Colonic mucosa (tissue), 4 donors: ENCODE data around the gene RYR2. TPM values are rescaled to one million over a fixed set of nuclear protein-coding genes. Genes with fewer than 3 reads are reported as not detected.

Experiments
- DNase-seq: peaks from one replicate; pipeline ENCODE4 v3.0.0-alpha.2; 2020
- H3K27ac ChIP-seq: fragments of 200-600 bp; one replicate; pipeline ENCODE4 v1.8.0; 2021
- H3K27me3 ChIP-seq: fragments of 200-600 bp; one replicate; pipeline ENCODE4 v1.8.0; 2021
- H3K36me3 ChIP-seq: fragments of 200-600 bp; one replicate; pipeline ENCODE4 v1.8.0; 2021
- H3K4me1 ChIP-seq: fragments of 200-600 bp; one replicate; pipeline ENCODE4 v1.8.0; 2021; ENCODE audit warnings: mild to moderate bottlenecking
- H3K4me3 ChIP-seq: fragments of 200-600 bp; one replicate; pipeline ENCODE4 v1.8.0; 2021
- H3K9ac ChIP-seq, 2 donors: one replicate each; pipeline ENCODE4 v1.7.0; 2013; ENCODE audit warnings: control low read depth in 2 of 2, low read depth in 2 of 2, low read length in 2 of 2
- H3K9me3 ChIP-seq: fragments of 200-600 bp; one replicate; pipeline ENCODE4 v1.8.0; 2021
- intact Hi-C: fragments of 100-400 bp; cut with DNase I; formaldehyde crosslinking; loops from one replicate; pipeline ENCODE4 v1.14.1; 2022
- total RNA-seq, 2 donors: library from RNA; stranded (reverse); fragmentation: NEBNext Ultra II Directional in 1 of 2; extraction: Animal tissue kit (Norgen Biotek cat#: 25700) in 1 of 2; gene quantifications; one replicate each; pipeline ENCODE4 v1.2.1, GENCODE V29; 2021
- TF ChIP-seq, protein P1 (sequence below): fragments of 200-600 bp; IDR thresholded peaks from one replicate; pipeline ENCODE4 v1.8.0; 2022; ENCODE audit warnings: antibody characterized with exemption, mild to moderate bottlenecking
- donor health status: healthy.
- donor health status: DM: no; HTN: no; CAD: no.
- donor health status: DM: no; HTN: no; CAD: no.

Gene RYR2
- total RNA-seq, 2 donors from 2014 or later: 0.15 to 0.56 TPM

DNA sequence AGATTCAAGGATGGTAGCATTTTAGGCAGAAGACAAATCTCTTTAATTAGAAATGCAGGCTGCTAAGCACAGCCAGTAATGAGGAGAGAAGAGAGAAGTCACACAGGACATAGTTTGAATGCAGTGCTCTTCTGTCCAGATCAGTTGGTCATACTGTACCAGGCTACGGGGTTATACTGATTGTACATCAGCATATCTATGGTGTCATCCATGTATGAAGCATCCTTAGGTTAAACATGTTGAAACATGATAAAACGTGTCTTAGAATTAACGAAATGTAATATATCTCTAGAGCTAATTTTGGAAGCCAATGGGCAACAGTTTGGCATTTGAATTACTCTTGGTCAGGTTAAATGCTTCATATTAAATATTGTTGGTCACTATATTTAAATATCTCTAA, 199.1 kb downstream of the RYR2 start:
- H3K4me3 ChIP-seq: no peak overlapping the region
- TF ChIP-seq, protein P1, sequence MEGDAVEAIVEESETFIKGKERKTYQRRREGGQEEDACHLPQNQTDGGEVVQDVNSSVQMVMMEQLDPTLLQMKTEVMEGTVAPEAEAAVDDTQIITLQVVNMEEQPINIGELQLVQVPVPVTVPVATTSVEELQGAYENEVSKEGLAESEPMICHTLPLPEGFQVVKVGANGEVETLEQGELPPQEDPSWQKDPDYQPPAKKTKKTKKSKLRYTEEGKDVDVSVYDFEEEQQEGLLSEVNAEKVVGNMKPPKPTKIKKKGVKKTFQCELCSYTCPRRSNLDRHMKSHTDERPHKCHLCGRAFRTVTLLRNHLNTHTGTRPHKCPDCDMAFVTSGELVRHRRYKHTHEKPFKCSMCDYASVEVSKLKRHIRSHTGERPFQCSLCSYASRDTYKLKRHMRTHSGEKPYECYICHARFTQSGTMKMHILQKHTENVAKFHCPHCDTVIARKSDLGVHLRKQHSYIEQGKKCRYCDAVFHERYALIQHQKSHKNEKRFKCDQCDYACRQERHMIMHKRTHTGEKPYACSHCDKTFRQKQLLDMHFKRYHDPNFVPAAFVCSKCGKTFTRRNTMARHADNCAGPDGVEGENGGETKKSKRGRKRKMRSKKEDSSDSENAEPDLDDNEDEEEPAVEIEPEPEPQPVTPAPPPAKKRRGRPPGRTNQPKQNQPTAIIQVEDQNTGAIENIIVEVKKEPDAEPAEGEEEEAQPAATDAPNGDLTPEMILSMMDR: no peak
- intact Hi-C loops: no loop called here
- no peak for DNase-seq
- H3K9me3 ChIP-seq: no peaks in the 10 kb centered on the region
- H3K9ac ChIP-seq: no peak overlapping the region
- H3K36me3 ChIP-seq: no peaks in the 10 kb centered on the region
- H3K27me3 ChIP-seq: no peaks in the 10 kb centered on the region
- H3K27ac ChIP-seq: no peak overlapping the region
- H3K4me1 ChIP-seq: no peaks in the 10 kb centered on the region

DNA sequence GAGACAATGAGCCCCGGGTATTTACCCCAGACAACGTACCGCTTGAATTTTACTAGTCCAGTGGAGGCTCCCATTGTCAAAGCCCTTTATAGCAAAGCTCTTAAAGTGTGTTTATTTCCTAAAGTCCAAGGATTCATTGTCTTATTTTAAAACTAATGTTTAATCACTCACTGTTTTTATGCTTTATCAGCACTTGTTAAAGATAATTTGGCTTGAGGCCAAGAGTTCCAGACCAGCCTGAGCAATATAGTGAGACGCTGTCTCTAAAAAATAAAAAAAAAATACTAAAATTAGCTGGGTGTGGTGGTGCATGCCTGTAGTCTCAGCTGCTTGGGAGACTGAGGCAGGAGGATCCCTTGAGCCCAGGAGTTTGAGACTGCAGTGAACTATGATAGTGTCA, 202.8 kb downstream of the RYR2 start:
- H3K4me3 ChIP-seq: no peak overlapping the region
- intact Hi-C loops: no loop called here
- H3K9ac ChIP-seq: no peak overlapping the region
- H3K27me3 ChIP-seq: no peaks in the 10 kb centered on the region
- TF ChIP-seq, protein P1: no peak
- H3K36me3 ChIP-seq: no peaks in the 10 kb centered on the region
- H3K27ac ChIP-seq: no peak overlapping the region
- no peak for DNase-seq
- H3K9me3 ChIP-seq: no peaks in the 10 kb centered on the region
- no peaks in the 10 kb centered on the region for H3K4me1 ChIP-seq

DNA sequence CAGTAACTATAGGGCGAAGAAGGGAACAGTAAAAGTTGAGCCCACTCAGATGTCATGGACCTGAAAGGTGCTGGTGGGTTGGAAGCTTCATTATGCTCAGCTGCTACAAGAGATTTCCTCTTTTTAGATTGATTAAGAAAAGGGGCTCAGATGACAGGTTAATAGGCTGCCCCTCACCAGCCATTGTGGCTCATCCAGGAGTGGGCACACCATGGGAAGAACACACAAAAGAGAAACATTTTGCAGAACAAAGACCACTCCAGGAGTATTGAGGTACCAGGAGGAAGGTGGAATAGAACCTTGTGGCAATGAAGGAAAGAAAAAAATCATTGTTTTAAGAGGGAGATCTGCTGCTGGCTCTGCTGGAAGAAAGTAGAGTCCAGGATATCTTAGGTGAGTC, 205.5 kb downstream of the RYR2 start:
- Histone ChIP-seq H3K9me3 (no peaks in the 10 kb centered on the region), H3K4me3 (no peak overlapping the region), H3K9ac (no peak overlapping the region), H3K36me3 (no peaks in the 10 kb centered on the region), H3K27me3 (no peaks in the 10 kb centered on the region), H3K4me1 (no peaks in the 10 kb centered on the region), H3K27ac (no peak overlapping the region)
- TF ChIP-seq, protein P1: no peak
- intact Hi-C loops: no loop called here
- no peak for DNase-seq

DNA sequence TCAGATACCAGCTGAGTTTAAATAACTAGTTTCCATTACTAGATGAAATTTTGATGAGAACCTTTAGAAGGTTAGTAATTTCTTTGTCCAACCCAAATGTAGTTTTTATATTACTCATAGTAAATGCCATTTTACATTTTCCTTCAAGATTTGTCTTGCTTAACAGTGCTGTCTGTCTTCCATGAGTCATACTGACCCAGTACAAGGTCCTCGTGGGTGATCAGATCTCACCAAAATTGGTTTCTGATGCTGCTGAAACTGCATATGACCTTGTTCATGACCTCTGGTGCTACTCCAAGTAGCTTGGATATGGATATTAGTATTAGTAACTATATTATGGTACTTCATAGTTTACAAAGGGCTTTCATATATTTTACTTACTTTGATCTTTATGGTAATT, 207.1 kb downstream of the RYR2 start:
- Histone ChIP-seq H3K9ac (no peak overlapping the region), H3K27ac (no peak overlapping the region), H3K4me3 (no peak overlapping the region), H3K36me3 (no peaks in the 10 kb centered on the region), H3K9me3 (no peaks in the 10 kb centered on the region), H3K4me1 (no peaks in the 10 kb centered on the region), H3K27me3 (no peaks in the 10 kb centered on the region)
- DNase-seq: no peak
- intact Hi-C loops: no loop called here
- TF ChIP-seq, protein P1: no peak

DNA sequence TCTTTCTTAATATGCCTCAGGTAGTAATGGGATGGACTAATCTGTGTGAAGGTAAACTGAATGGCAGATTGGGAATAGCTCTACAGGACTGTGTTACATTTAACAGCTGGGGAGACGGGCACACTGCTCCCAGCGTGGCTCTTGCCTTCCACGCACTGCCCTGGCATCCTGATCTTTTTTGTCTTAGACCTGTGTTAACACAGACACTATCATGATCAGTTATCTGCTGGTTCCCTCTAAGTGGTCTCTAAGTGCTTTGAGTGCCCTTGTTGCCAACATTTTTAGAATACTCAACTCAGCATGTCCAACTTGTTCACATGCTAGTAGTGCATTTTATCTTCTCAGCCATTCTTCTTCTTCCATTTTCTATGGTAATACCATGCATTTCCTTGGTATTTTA, 208.1 kb downstream of the RYR2 start:
- H3K9ac ChIP-seq: no peak overlapping the region
- no peaks in the 10 kb centered on the region for H3K27me3 ChIP-seq
- H3K4me1 ChIP-seq: no peaks in the 10 kb centered on the region
- no peaks in the 10 kb centered on the region for H3K36me3 ChIP-seq
- no peak for DNase-seq
- H3K9me3 ChIP-seq: no peaks in the 10 kb centered on the region
- no peak overlapping the region for H3K27ac ChIP-seq
- no peak overlapping the region for H3K4me3 ChIP-seq
- TF ChIP-seq, protein P1: no peak
- intact Hi-C loops: no loop called here

DNA sequence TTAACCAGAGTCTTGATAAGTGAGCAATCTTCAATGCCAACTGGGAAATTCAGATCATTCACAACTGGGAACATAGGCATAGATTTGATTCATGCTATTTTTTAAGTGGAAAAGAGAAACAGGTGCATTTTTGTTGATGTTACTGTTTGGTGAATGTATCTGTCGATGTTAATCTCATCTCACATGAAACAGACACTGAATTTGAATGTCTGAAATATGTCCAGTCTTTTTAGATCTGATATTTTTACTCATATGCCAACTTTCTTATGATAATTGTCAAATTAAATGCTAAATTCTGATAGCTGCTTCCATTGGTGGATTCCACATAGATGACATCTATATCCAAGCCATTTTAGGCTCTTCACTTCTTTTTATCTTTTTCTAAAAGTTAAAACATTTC, 213.1 kb downstream of the RYR2 start:
- TF ChIP-seq, protein P1: no peak
- no peak for DNase-seq
- Histone ChIP-seq H3K4me3 (no peak overlapping the region), H3K9ac (no peak overlapping the region), H3K4me1 (no peaks in the 10 kb centered on the region), H3K27ac (no peak overlapping the region), H3K36me3 (no peaks in the 10 kb centered on the region), H3K9me3 (no peaks in the 10 kb centered on the region), H3K27me3 (no peaks in the 10 kb centered on the region)
- intact Hi-C loops: no loop called here
